Suprapubic skin (tissue), 3 donors: ENCODE measurements around the gene MDH1.

Experiments used
- CTCF ChIP-seq, 2 donors: fragments of 200-600 bp in 1 of 2; fragments of 450-650 bp in 1 of 2; sonication (generic) in 1 of 2; IDR thresholded peaks; one replicate each; pipeline ENCODE4 v1.5.1; 2016 to 2019; ENCODE audit warnings: antibody characterized with exemption in 2 of 2, mild to moderate bottlenecking in 1 of 2, moderate library complexity in 1 of 2
- EP300 ChIP-seq: sonication (generic); formaldehyde crosslinking; IDR thresholded peaks from one replicate; pipeline ENCODE4 v1.6.1; 2017; ENCODE audit warnings: antibody characterized with exemption

GRCh38 chr2:63588385-63589147, at the start of gene MDH1, which contains the start of gene WDPCP:
- TF ChIP-seq CTCF (IDR thresholded peaks at IDR 0.05) (no peak), EP300 (no peak)
